HepG2 (cell line): Measurements from ENCODE around the gene DNMT3A. TPM values are rescaled to one million over a fixed set of nuclear protein-coding genes. Genes with fewer than 3 reads are reported as not detected.
A peak's percentile ranks its signal among the peaks of the same experiment; 100 is the strongest.

Experiments
- BORCS8-MEF2B ChIP-seq: sonication (generic); formaldehyde crosslinking; IDR thresholded peaks from 2 replicates; pipeline ENCODE4 v1.8.0; 2022; ENCODE audit warnings: mild to moderate bottlenecking, missing genetic modification reagents
- CEBPZ ChIP-seq: IDR thresholded peaks from 2 replicates; pipeline ENCODE4 v1.6.1; 2012; ENCODE audit warnings: low read length, improper control_type of control experiment
- MED1 ChIP-seq: sonication (generic); formaldehyde crosslinking; IDR thresholded peaks from 2 replicates; pipeline ENCODE4 v1.4.0; 2020; ENCODE audit warnings: missing genetic modification reagents
- MLX ChIP-seq: IDR thresholded peaks from 2 replicates; pipeline ENCODE4 v1.6.1; 2016
- MTF1 ChIP-seq: sonication (generic); formaldehyde crosslinking; IDR thresholded peaks from 2 replicates; pipeline ENCODE4 v1.5.0; 2020; ENCODE audit warnings: missing genetic modification reagents
- NFATC3 ChIP-seq: sonication (generic); formaldehyde crosslinking; IDR thresholded peaks from 2 replicates; pipeline ENCODE4 v1.5.1; 2020; ENCODE audit warnings: mild to moderate bottlenecking, missing genetic modification reagents
- NFE2L1 ChIP-seq: sonication (generic); formaldehyde crosslinking; IDR thresholded peaks from 2 replicates; pipeline ENCODE4 v1.4.0; 2020; ENCODE audit warnings: missing genetic modification reagents, mild to moderate bottlenecking, borderline replicate concordance
- PTBP1 ChIP-seq: fragments of 200-400 bp; formaldehyde crosslinking; IDR thresholded peaks from 2 replicates; pipeline ENCODE4 v1.6.1; 2018; ENCODE audit warnings: low read length, low read depth; ENCODE audit not compliant: poor library complexity, severe bottlenecking
- SALL1 ChIP-seq: sonication (generic); formaldehyde crosslinking; IDR thresholded peaks from 2 replicates; pipeline ENCODE4 v1.8.0; 2022; ENCODE audit warnings: mild to moderate bottlenecking, missing genetic modification reagents
- ZBTB25 ChIP-seq: IDR thresholded peaks from 2 replicates; pipeline ENCODE4 v1.6.1; 2018; ENCODE audit warnings: missing genetic modification reagents
- ZBTB38 ChIP-seq: sonication (generic); formaldehyde crosslinking; IDR thresholded peaks from 2 replicates; pipeline ENCODE4 v1.5.1; 2020; ENCODE audit warnings: mild to moderate bottlenecking, missing genetic modification reagents
- ZBTB49 ChIP-seq: sonication (generic); formaldehyde crosslinking; IDR thresholded peaks from 2 replicates; pipeline ENCODE4 v1.4.0; 2020; ENCODE audit warnings: missing genetic modification reagents, borderline replicate concordance
- ZFP37 ChIP-seq: sonication (generic); formaldehyde crosslinking; IDR thresholded peaks from 2 replicates; pipeline ENCODE4 v1.4.0; 2020; ENCODE audit warnings: missing genetic modification reagents, borderline replicate concordance
- ZMAT3 ChIP-seq: sonication (generic); formaldehyde crosslinking; conservative IDR thresholded peaks from 2 replicates; pipeline ENCODE4 v1.7.0; 2021; ENCODE audit warnings: missing genetic modification reagents
- ZNF264 ChIP-seq: sonication (generic); formaldehyde crosslinking; IDR thresholded peaks from 2 replicates; pipeline ENCODE4 v1.4.0; 2020; ENCODE audit warnings: missing genetic modification reagents
- ZNF414 ChIP-seq: sonication (generic); formaldehyde crosslinking; IDR thresholded peaks from 2 replicates; pipeline ENCODE4 v1.5.0; 2020; ENCODE audit warnings: missing genetic modification reagents
- ZNF484 ChIP-seq: sonication (generic); formaldehyde crosslinking; IDR thresholded peaks from 2 replicates; pipeline ENCODE4 v1.5.1; 2020; ENCODE audit warnings: mild to moderate bottlenecking, low read depth, missing genetic modification reagents, borderline replicate concordance
- ZSCAN20 ChIP-seq: sonication (generic); formaldehyde crosslinking; IDR thresholded peaks from 2 replicates; pipeline ENCODE4 v1.4.0; 2020; ENCODE audit warnings: missing genetic modification reagents, mild to moderate bottlenecking, borderline replicate concordance
- polyA plus RNA-seq, 8 experiments: library from polyadenylated mRNA; depleted of rRNA in 3 of 8; stranded (reverse) in 7 of 8; unstranded in 1 of 8; fragments of >200 nt; fragmentation: Illumina TruSeq in 4 of 8; extraction: Trizol in 4 of 8; gene quantifications; 2 replicates each; pipeline versions ENCODE4 v1.2.1 to v1.2.3, GENCODE V29; 2011 to 2016; ENCODE audit warnings: low read depth in 4 of 8, missing spikeins in 1 of 8, mixed read lengths in 1 of 8; ENCODE audit not compliant: insufficient read depth in 1 of 8
- total RNA-seq, 5 experiments: library from RNA; depleted of rRNA; stranded (reverse); fragments of >200 nt; fragmentation: Illumina TruSeq; extraction: Trizol; gene quantifications; 2 replicates each; pipeline ENCODE4 v1.2.3, GENCODE V29; 2016; ENCODE audit warnings: low read depth in 1 of 5

The DNMT3A gene
- total and polyA plus RNA-seq, 2 of the 13 experiments (the other 11 are each of a cell fraction or from before 2014, with no cell fraction given), result 14.7 to 29.1 TPM

GRCh38 chr2:25251422-25252273 lies 90.1 kb downstream of the DNMT3A start (continued):
- TF ChIP-seq ZFP37 (CRISPR knock-in tag) (peak; percentile 94), NFATC3 (peak; percentile 98), ZBTB25 (peak; percentile 90), MTF1 (CRISPR knock-in tag) (peak; percentile 64), PTBP1 (peak; percentile 79), ZNF484 (CRISPR knock-in tag) (peak; percentile 42; the same call in 1 of the 2 replicates), NFE2L1 (CRISPR knock-in tag) (peak; percentile 84; the same call in 1 of the 2 replicates), ZMAT3 (CRISPR knock-in tag) (peak; percentile 76), ZSCAN20 (peak; percentile 84; the same call in 1 of the 2 replicates), MED1 (CRISPR knock-in tag) (peak; percentile 92), ZBTB38 (CRISPR knock-in tag) (peak; percentile 65), BORCS8-MEF2B (CRISPR knock-in tag) (peak; percentile 95), CEBPZ (no peak), ZNF414 (CRISPR knock-in tag) (peak; percentile 89; the same call in 1 of the 2 replicates), ZNF264 (CRISPR knock-in tag) (peak; percentile 94), SALL1 (CRISPR knock-in tag) (peak; percentile 97), MLX (CRISPR knock-in tag) (peak; percentile 83), ZBTB49 (CRISPR knock-in tag) (no peak; the same call in 1 of the 2 replicates)
